Trophoblast cell (in vitro differentiated cells and primary cell): ENCODE data around the gene TNFRSF8.

ENCODE experiments used
- DNase-seq, 2 donors: peaks; one replicate each; pipeline ENCODE4 v3.0.0-alpha.2; 2016
- H2AFZ ChIP-seq: 2 replicates; pipeline ENCODE4 v1.6.1; 2013; ENCODE audit warnings: low read length, moderate library complexity, mild to moderate bottlenecking; ENCODE audit not compliant: insufficient read depth, poor library complexity
- H2AK5ac ChIP-seq: 2 replicates; pipeline ENCODE4 v1.6.1; 2013; ENCODE audit warnings: mild to moderate bottlenecking, low read length
- H2BK120ac ChIP-seq: 2 replicates; pipeline ENCODE4 v1.6.1; 2013; ENCODE audit warnings: low read length, mild to moderate bottlenecking, moderate library complexity; ENCODE audit not compliant: insufficient read depth, poor library complexity
- H2BK12ac ChIP-seq: 2 replicates; pipeline ENCODE4 v1.6.1; 2013; ENCODE audit warnings: mild to moderate bottlenecking, low read length, moderate library complexity
- H2BK5ac ChIP-seq: 2 replicates; pipeline ENCODE4 v1.6.1; 2013; ENCODE audit warnings: low read length, low read depth, moderate library complexity, mild to moderate bottlenecking; ENCODE audit not compliant: poor library complexity
- H3K14ac ChIP-seq: 2 replicates; pipeline ENCODE4 v1.6.1; 2013; ENCODE audit warnings: mild to moderate bottlenecking, low read length
- H3K18ac ChIP-seq: 2 replicates; pipeline ENCODE4 v1.6.1; 2013; ENCODE audit warnings: mild to moderate bottlenecking, low read length
- H3K23ac ChIP-seq: 2 replicates; pipeline ENCODE4 v1.6.1; 2013; ENCODE audit warnings: low read length
- H3K27ac ChIP-seq: 2 replicates; pipeline ENCODE4 v1.5.1; 2013; ENCODE audit warnings: low read depth, mild to moderate bottlenecking, inconsistent platforms, low read length, moderate library complexity
- H3K27me3 ChIP-seq: 2 replicates; pipeline ENCODE4 v1.6.1; 2013; ENCODE audit warnings: inconsistent platforms, mild to moderate bottlenecking, low read length, moderate library complexity; ENCODE audit not compliant: insufficient read depth
- H3K36me3 ChIP-seq, 2 experiments: 1 replicate in 1 of 2; 2 replicates in 1 of 2; pipeline ENCODE4 v1.6.1; 2013; ENCODE audit warnings: low read length in 2 of 2, mild to moderate bottlenecking in 2 of 2, moderate library complexity in 1 of 2; ENCODE audit not compliant: insufficient read depth in 2 of 2, control insufficient read depth in 1 of 2
- H3K4ac ChIP-seq: 2 replicates; pipeline ENCODE4 v1.6.1; 2013; ENCODE audit warnings: low read depth, mild to moderate bottlenecking, low read length, moderate library complexity
- H3K4me1 ChIP-seq, 2 experiments: 1 replicate in 1 of 2; 2 replicates in 1 of 2; pipeline ENCODE4 v1.6.1; 2013; ENCODE audit warnings: low read length in 2 of 2, mild to moderate bottlenecking in 2 of 2, moderate library complexity in 1 of 2; ENCODE audit not compliant: insufficient read depth in 2 of 2, control insufficient read depth in 1 of 2
- H3K4me2 ChIP-seq: 2 replicates; pipeline ENCODE4 v1.6.1; 2013; ENCODE audit warnings: inconsistent platforms, mild to moderate bottlenecking, low read length, moderate library complexity
- H3K4me3 ChIP-seq: 2 replicates; pipeline ENCODE4 v1.5.1; 2013; ENCODE audit warnings: mild to moderate bottlenecking, low read depth, low read length, inconsistent platforms
- H3K79me1 ChIP-seq: one replicate; pipeline ENCODE4 v1.6.1; 2013; ENCODE audit warnings: low read length
- H3K79me2 ChIP-seq: 2 replicates; pipeline ENCODE4 v1.6.1; 2013; ENCODE audit warnings: low read length, mild to moderate bottlenecking; ENCODE audit not compliant: control insufficient read depth, insufficient read depth, poor library complexity
- H3K9ac ChIP-seq: 2 replicates; pipeline ENCODE4 v1.6.1; 2013; ENCODE audit warnings: mild to moderate bottlenecking, low read length
- H3K9me3 ChIP-seq: 2 replicates; pipeline ENCODE4 v1.6.1; 2013; ENCODE audit warnings: low read depth, mild to moderate bottlenecking, control low read depth, inconsistent platforms, low read length; ENCODE audit not compliant: insufficient read depth
- H4K12ac ChIP-seq: 2 replicates; pipeline ENCODE4 v1.6.1; 2013; ENCODE audit warnings: low read depth, mild to moderate bottlenecking, low read length, moderate library complexity
- H4K8ac ChIP-seq: 2 replicates; pipeline ENCODE4 v1.6.1; 2013; ENCODE audit warnings: low read depth, mild to moderate bottlenecking, low read length, moderate library complexity
- H4K91ac ChIP-seq: one replicate; pipeline ENCODE4 v1.6.1; 2013; ENCODE audit warnings: low read depth, mild to moderate bottlenecking, low read length, moderate library complexity
- WGBS: extraction: QIAGEN DNeasy Blood & Tissue Kit; methylation state at CpG from one replicate; pipeline ENCODE4 v1.1.7; 2013; ENCODE audit warnings: missing lambda C conversion rate; ENCODE audit not compliant: insufficient read length, insufficient coverage; ENCODE audit errors: extremely low coverage; 5-methylcytosine and 5-hydroxymethylcytosine counted together

The TNFRSF8 gene

DNA sequence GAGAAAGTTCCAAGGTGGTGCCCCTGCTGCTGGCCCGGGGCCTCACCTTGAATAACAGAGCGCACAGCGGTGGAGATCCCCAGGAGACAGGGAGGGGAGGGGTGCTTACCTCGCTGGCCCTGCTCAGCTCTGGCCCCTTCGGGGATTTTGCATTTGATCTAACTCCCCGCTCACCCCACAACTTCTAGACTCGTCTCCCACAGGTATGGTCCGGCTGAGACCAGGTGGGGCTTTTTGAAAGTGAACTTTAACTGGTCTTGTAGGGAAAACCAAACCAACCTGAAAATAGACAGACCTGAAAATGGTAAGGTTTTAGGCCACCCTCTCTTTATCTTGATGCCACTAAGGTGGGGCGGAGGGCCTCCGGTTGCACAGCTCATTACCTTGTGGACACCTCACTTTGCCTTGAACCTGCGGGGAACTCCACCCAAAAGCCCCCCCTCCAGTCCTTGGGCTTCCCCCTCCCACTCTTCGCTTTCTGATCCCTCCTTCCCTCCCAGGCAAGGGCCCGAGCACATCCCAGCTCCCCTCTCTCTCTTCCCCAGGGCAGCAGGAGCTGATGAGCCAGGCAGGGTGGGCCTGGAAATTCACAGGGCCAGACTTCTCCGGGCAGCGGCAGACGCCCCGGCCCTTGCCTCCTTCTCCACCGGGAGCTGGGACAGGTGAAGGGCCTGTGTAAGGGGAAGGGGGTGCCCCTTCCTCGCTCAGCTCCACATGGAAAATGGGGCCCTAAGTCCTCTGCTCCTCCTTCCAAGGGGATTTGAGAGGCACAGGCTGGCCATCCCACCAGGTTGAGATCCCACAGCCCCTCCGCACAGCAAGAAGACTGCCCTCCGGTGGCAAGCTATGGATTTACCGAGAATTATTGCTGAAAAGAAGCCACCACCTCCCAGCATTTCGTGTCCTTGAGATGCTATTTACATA is 16.1 kb downstream of the TNFRSF8 start:
- H3K27me3 ChIP-seq, result no peaks in the 10 kb centered on the region
- H2BK12ac ChIP-seq, result peak overlapping the region; percentile 37
- no peak overlapping the region for H2AK5ac ChIP-seq
- peaks cover 10 to 11% of the 10 kb centered on the region in 2 experiments for H3K4me1 ChIP-seq
- no peak overlapping the region for H3K18ac ChIP-seq
- H3K4me3 ChIP-seq, result no peak overlapping the region
- peak overlapping the region; percentile 16 for H3K4me2 ChIP-seq
- no peak overlapping the region for H2AFZ ChIP-seq
- H3K27ac ChIP-seq, result no peak overlapping the region
- peak in 1 of 2 donors; percentile 54 for DNase-seq
- no peak overlapping the region for H2BK5ac ChIP-seq
- peak overlapping the region; percentile 48 for H4K91ac ChIP-seq
- H3K36me3 ChIP-seq, result no peaks in the 10 kb centered on the region
- H3K23ac ChIP-seq, result no peak overlapping the region
- H3K9ac ChIP-seq, result no peak overlapping the region
- peak overlapping the region; percentile 16 for H3K14ac ChIP-seq
- H4K12ac ChIP-seq, result no peak overlapping the region
- no peak overlapping the region for H3K4ac ChIP-seq
- WGBS, result no CpG with 5 or more reads among the region's 23 CpGs
- peaks cover 6% of the 10 kb centered on the region for H3K9me3 ChIP-seq
- H3K79me1 ChIP-seq, result peaks cover 3% of the 10 kb centered on the region
- H4K8ac ChIP-seq, result peak overlapping the region; percentile 69
- no peak overlapping the region for H2BK120ac ChIP-seq
- H3K79me2 ChIP-seq, result no peaks in the 10 kb centered on the region

DNA sequence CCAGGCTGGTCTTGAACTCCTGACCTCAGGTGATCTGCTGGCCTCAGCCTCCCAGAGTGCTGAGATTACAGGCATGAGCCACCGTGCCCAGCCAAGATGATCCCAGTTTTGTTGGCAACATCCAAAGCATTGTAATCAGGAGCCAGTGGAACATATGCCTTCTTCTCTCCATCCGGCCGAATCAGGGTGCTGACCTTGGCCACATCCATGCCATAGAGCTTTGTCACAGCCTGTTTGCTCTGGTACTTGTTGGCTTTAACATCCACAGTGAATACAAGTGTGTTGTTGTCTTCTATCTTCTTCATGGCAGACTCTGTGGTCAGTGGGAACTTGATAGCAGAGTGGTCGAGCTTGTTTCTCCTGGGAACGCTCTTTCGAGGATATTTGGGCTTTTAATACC is 17.1 kb downstream of the TNFRSF8 start:
- H3K14ac ChIP-seq, result no peak overlapping the region
- no peak overlapping the region for H3K9ac ChIP-seq
- no peak overlapping the region for H2BK120ac ChIP-seq
- no peak overlapping the region for H2BK12ac ChIP-seq
- H3K36me3 ChIP-seq, result no peaks in the 10 kb centered on the region
- peaks cover 6% of the 10 kb centered on the region for H3K9me3 ChIP-seq
- no peak overlapping the region for H4K91ac ChIP-seq
- no peak overlapping the region for H3K4me3 ChIP-seq
- WGBS, result no CpG with 5 or more reads among the region's 6 CpGs
- DNase-seq, result no peak
- no peak overlapping the region for H2AK5ac ChIP-seq
- H3K79me1 ChIP-seq, result peaks cover 3% of the 10 kb centered on the region
- H3K4ac ChIP-seq, result no peak overlapping the region
- H3K4me2 ChIP-seq, result no peak overlapping the region
- H3K18ac ChIP-seq, result no peak overlapping the region
- no peak overlapping the region for H4K8ac ChIP-seq
- peaks cover 10 to 11% of the 10 kb centered on the region in 2 experiments for H3K4me1 ChIP-seq
- no peak overlapping the region for H2AFZ ChIP-seq
- no peak overlapping the region for H3K27ac ChIP-seq
- H4K12ac ChIP-seq, result no peak overlapping the region
- no peaks in the 10 kb centered on the region for H3K79me2 ChIP-seq
- H2BK5ac ChIP-seq, result no peak overlapping the region
- H3K27me3 ChIP-seq, result no peaks in the 10 kb centered on the region
- H3K23ac ChIP-seq, result no peak overlapping the region

DNA sequence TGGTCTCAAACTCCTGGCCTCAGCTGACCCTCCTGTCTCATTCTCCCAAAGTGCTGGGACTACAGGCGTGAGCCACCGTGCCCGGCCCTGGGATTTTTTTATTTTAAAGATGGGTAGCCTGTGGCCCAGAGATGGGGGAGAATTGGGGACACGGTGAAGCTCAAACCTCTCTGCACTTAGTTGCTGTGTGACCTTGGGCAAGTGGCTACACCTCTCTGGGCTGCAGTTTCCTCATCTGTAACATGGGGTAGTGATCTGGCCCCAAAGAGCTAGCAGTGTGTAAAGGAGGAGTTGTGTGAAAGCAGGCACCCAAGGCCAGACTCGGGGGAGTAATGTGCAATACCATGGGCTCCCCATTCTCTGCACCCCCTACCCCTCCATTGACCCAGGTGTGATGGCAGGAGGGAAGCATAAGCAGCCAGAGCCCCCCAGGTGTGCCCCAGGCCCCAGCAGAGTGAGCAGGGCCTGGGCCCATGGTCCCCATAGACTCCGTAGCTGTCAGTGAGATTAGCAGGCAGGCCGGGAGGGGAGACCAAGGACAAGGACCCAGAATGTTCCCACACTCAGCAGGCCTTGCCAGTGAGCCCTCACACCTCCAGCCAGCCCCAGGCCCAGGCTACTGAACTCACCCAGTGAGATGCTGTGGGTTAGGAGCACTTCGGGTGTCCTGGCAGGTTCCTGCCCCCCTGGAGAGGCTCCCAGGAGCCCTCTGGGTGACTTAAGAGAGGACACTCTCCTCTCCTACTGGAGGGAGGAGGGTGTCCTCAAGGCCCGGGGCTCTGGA is 17.9 kb downstream of the TNFRSF8 start:
- Histone ChIP-seq H2BK120ac (no peak overlapping the region), H3K18ac (no peak overlapping the region), H3K4ac (no peak overlapping the region), H2BK12ac (no peak overlapping the region), H3K14ac (no peak overlapping the region), H3K27ac (no peak overlapping the region), H4K12ac (no peak overlapping the region), H4K8ac (no peak overlapping the region), H3K36me3 (no peaks in the 10 kb centered on the region), H2AK5ac (no peak overlapping the region), H3K9ac (no peak overlapping the region), H3K27me3 (no peaks in the 10 kb centered on the region), H3K79me1 (peaks cover 3% of the 10 kb centered on the region), H3K4me2 (no peak overlapping the region), H3K79me2 (no peaks in the 10 kb centered on the region), H3K4me1 (peaks cover 4 to 9% of the 10 kb centered on the region in 2 experiments), H2AFZ (no peak overlapping the region), H3K23ac (no peak overlapping the region), H2BK5ac (no peak overlapping the region), H4K91ac (no peak overlapping the region), H3K4me3 (no peak overlapping the region), H3K9me3 (peaks cover 6% of the 10 kb centered on the region)
- no peak for DNase-seq
- no CpG with 5 or more reads among the region's 9 CpGs for WGBS

DNA sequence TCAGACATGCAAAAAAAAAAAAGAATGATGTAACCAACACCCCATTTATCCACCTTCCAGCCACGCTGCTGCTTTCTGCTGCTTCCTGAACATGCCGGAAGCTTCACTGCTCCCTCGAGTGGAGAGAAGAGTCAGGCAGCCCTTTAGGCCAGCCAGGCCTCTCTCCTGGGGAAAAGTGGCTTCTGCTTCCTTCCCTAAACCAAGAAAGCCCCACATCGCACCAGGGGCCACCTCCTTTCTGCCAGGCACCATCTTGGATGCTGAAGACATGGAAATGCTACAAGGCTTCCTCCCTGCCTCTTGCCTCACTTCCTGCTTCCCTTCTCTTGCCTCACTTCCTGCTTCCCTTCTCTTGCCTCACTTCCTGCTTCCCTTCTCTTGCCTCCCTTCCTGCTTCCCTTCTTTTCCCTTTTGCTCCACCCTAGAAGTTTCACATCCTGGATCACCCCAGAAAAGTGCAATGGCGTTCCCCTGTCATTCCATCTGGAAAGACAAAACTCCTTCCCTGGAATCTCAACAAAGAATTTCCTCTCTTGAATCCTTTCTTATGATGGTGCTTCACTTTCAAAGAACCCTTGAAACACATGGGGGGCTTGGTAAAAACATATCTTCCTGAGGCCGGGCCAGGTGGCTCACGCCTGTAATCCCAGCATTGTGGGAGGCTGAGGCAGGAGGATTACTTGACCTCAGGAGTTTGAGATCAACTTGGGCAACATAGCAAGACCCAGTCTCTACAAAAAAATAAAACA is 18.7 kb downstream of the TNFRSF8 start:
- H3K27me3 ChIP-seq, result no peaks in the 10 kb centered on the region
- peaks cover 3% of the 10 kb centered on the region for H3K79me1 ChIP-seq
- H3K4me1 ChIP-seq, result peaks cover 0 to 4% of the 10 kb centered on the region in 2 experiments
- H3K4me3 ChIP-seq, result no peak overlapping the region
- no peak overlapping the region for H3K4me2 ChIP-seq
- no peak overlapping the region for H2AK5ac ChIP-seq
- H3K4ac ChIP-seq, result no peak overlapping the region
- no peaks in the 10 kb centered on the region for H3K36me3 ChIP-seq
- H3K27ac ChIP-seq, result no peak overlapping the region
- no peaks in the 10 kb centered on the region for H3K79me2 ChIP-seq
- no peak overlapping the region for H4K91ac ChIP-seq
- no peak overlapping the region for H4K12ac ChIP-seq
- H2BK120ac ChIP-seq, result no peak overlapping the region
- H3K23ac ChIP-seq, result no peak overlapping the region
- no CpG with 5 or more reads among the region's 7 CpGs for WGBS
- no peak overlapping the region for H3K18ac ChIP-seq
- H3K14ac ChIP-seq, result no peak overlapping the region
- no peak overlapping the region for H3K9ac ChIP-seq
- no peak overlapping the region for H2BK12ac ChIP-seq
- DNase-seq, result no peak
- H2AFZ ChIP-seq, result no peak overlapping the region
- peak overlapping the region; percentile 72 for H4K8ac ChIP-seq
- peaks cover 6% of the 10 kb centered on the region for H3K9me3 ChIP-seq
- H2BK5ac ChIP-seq, result no peak overlapping the region
